HG02623 (cell line): ENCODE results near the gene MED29.
"Not testable (repeated sequence)": the region's sequence is repeated elsewhere in the genome, so short reads cannot be mapped to it uniquely, and the experiment has no call there.

Source experiments
- ATAC-seq: cut with Tn5 transposase; IDR thresholded peaks from one replicate; pipeline ENCODE4 v1.9.1; 2021; ENCODE audit warnings: moderate library complexity; ENCODE audit not compliant: unreplicated experiment

MED29 gene

GRCh38 chr19:39369200-39369599, 22.0 kb upstream of the MED29 start:
- no peak for ATAC-seq

- no peak for ATAC-seq
Observed at GRCh38 chr19:39370735-39371134, 20.4 kb upstream of the MED29 start.

- ATAC-seq, result no peak
Observed at GRCh38 chr19:39372047-39372802, 19.0 kb upstream of the MED29 start.

- ATAC-seq, result no peak
Observed at GRCh38 chr19:39372941-39373340, 18.2 kb upstream of the MED29 start.

- no peak for ATAC-seq
Observed at GRCh38 chr19:39375929-39376328, 15.2 kb upstream of the MED29 start.

- no peak for ATAC-seq
Observed at GRCh38 chr19:39377373-39378362, 13.5 kb upstream of the MED29 start.

GRCh38 chr19:39379366-39379765, 11.8 kb upstream of the MED29 start:
- not testable (repeated sequence) for ATAC-seq

GRCh38 chr19:39379865-39380396, 11.2 kb upstream of the MED29 start:
- ATAC-seq, result no peak

GRCh38 chr19:39380521-39381502, 10.4 kb upstream of the MED29 start:
- no peak for ATAC-seq

GRCh38 chr19:39381910-39382611, 9.1 kb upstream of the MED29 start:
- ATAC-seq, result no peak

- no peak for ATAC-seq
Observed at GRCh38 chr19:39382991-39383828, 8.0 kb upstream of the MED29 start.

GRCh38 chr19:39384839-39385568, 6.2 kb upstream of the MED29 start:
- ATAC-seq, result no peak

- ATAC-seq, result no peak
Observed at GRCh38 chr19:39385629-39386411, 5.4 kb upstream of the MED29 start.

- no peak for ATAC-seq
Observed at GRCh38 chr19:39386557-39386956, 4.6 kb upstream of the MED29 start.

- no peak for ATAC-seq
Observed at GRCh38 chr19:39388657-39389056, 2.5 kb upstream of the MED29 start.

GRCh38 chr19:39389631-39390414, 1.4 kb upstream of the MED29 start:
- ATAC-seq, result no peak

GRCh38 chr19:39390451-39390750, 777 bp upstream of the MED29 start:
- ATAC-seq, result no peak
